Trophoblast cell (in vitro differentiated cells and primary cell): Measurements from ENCODE around the gene UBXN6.
A peak's percentile ranks its signal among the peaks of the same experiment; 100 is the strongest.

ENCODE experiments used
- DNase-seq, 2 donors: peaks; one replicate each; pipeline ENCODE4 v3.0.0-alpha.2; 2016
- H2AFZ ChIP-seq: 2 replicates; pipeline ENCODE4 v1.6.1; 2013; ENCODE audit warnings: low read length, moderate library complexity, mild to moderate bottlenecking; ENCODE audit not compliant: insufficient read depth, poor library complexity
- H2AK5ac ChIP-seq: 2 replicates; pipeline ENCODE4 v1.6.1; 2013; ENCODE audit warnings: mild to moderate bottlenecking, low read length
- H2BK120ac ChIP-seq: 2 replicates; pipeline ENCODE4 v1.6.1; 2013; ENCODE audit warnings: low read length, mild to moderate bottlenecking, moderate library complexity; ENCODE audit not compliant: insufficient read depth, poor library complexity
- H2BK12ac ChIP-seq: 2 replicates; pipeline ENCODE4 v1.6.1; 2013; ENCODE audit warnings: mild to moderate bottlenecking, low read length, moderate library complexity
- H2BK5ac ChIP-seq: 2 replicates; pipeline ENCODE4 v1.6.1; 2013; ENCODE audit warnings: low read length, low read depth, moderate library complexity, mild to moderate bottlenecking; ENCODE audit not compliant: poor library complexity
- H3K14ac ChIP-seq: 2 replicates; pipeline ENCODE4 v1.6.1; 2013; ENCODE audit warnings: mild to moderate bottlenecking, low read length
- H3K18ac ChIP-seq: 2 replicates; pipeline ENCODE4 v1.6.1; 2013; ENCODE audit warnings: mild to moderate bottlenecking, low read length
- H3K23ac ChIP-seq: 2 replicates; pipeline ENCODE4 v1.6.1; 2013; ENCODE audit warnings: low read length
- H3K27ac ChIP-seq: 2 replicates; pipeline ENCODE4 v1.5.1; 2013; ENCODE audit warnings: low read depth, mild to moderate bottlenecking, inconsistent platforms, low read length, moderate library complexity
- H3K27me3 ChIP-seq: 2 replicates; pipeline ENCODE4 v1.6.1; 2013; ENCODE audit warnings: inconsistent platforms, mild to moderate bottlenecking, low read length, moderate library complexity; ENCODE audit not compliant: insufficient read depth
- H3K36me3 ChIP-seq, 2 experiments: 1 replicate in 1 of 2; 2 replicates in 1 of 2; pipeline ENCODE4 v1.6.1; 2013; ENCODE audit warnings: low read length in 2 of 2, mild to moderate bottlenecking in 2 of 2, moderate library complexity in 1 of 2; ENCODE audit not compliant: insufficient read depth in 2 of 2, control insufficient read depth in 1 of 2
- H3K4ac ChIP-seq: 2 replicates; pipeline ENCODE4 v1.6.1; 2013; ENCODE audit warnings: low read depth, mild to moderate bottlenecking, low read length, moderate library complexity
- H3K4me1 ChIP-seq, 2 experiments: 1 replicate in 1 of 2; 2 replicates in 1 of 2; pipeline ENCODE4 v1.6.1; 2013; ENCODE audit warnings: low read length in 2 of 2, mild to moderate bottlenecking in 2 of 2, moderate library complexity in 1 of 2; ENCODE audit not compliant: insufficient read depth in 2 of 2, control insufficient read depth in 1 of 2
- H3K4me2 ChIP-seq: 2 replicates; pipeline ENCODE4 v1.6.1; 2013; ENCODE audit warnings: inconsistent platforms, mild to moderate bottlenecking, low read length, moderate library complexity
- H3K4me3 ChIP-seq: 2 replicates; pipeline ENCODE4 v1.5.1; 2013; ENCODE audit warnings: mild to moderate bottlenecking, low read depth, low read length, inconsistent platforms
- H3K79me1 ChIP-seq: one replicate; pipeline ENCODE4 v1.6.1; 2013; ENCODE audit warnings: low read length
- H3K79me2 ChIP-seq: 2 replicates; pipeline ENCODE4 v1.6.1; 2013; ENCODE audit warnings: low read length, mild to moderate bottlenecking; ENCODE audit not compliant: control insufficient read depth, insufficient read depth, poor library complexity
- H3K9ac ChIP-seq: 2 replicates; pipeline ENCODE4 v1.6.1; 2013; ENCODE audit warnings: mild to moderate bottlenecking, low read length
- H3K9me3 ChIP-seq: 2 replicates; pipeline ENCODE4 v1.6.1; 2013; ENCODE audit warnings: low read depth, mild to moderate bottlenecking, control low read depth, inconsistent platforms, low read length; ENCODE audit not compliant: insufficient read depth
- H4K12ac ChIP-seq: 2 replicates; pipeline ENCODE4 v1.6.1; 2013; ENCODE audit warnings: low read depth, mild to moderate bottlenecking, low read length, moderate library complexity
- H4K8ac ChIP-seq: 2 replicates; pipeline ENCODE4 v1.6.1; 2013; ENCODE audit warnings: low read depth, mild to moderate bottlenecking, low read length, moderate library complexity
- H4K91ac ChIP-seq: one replicate; pipeline ENCODE4 v1.6.1; 2013; ENCODE audit warnings: low read depth, mild to moderate bottlenecking, low read length, moderate library complexity
- WGBS: extraction: QIAGEN DNeasy Blood & Tissue Kit; methylation state at CpG from one replicate; pipeline ENCODE4 v1.1.7; 2013; ENCODE audit warnings: missing lambda C conversion rate; ENCODE audit not compliant: insufficient read length, insufficient coverage; ENCODE audit errors: extremely low coverage; 5-methylcytosine and 5-hydroxymethylcytosine counted together

The UBXN6 gene

GRCh38 chr19:4493104-4493928 lies 35.7 kb upstream of the UBXN6 start:
- Histone ChIP-seq H3K9me3 (peaks cover 10% of the 10 kb centered on the region), H3K4me2 (no peak overlapping the region), H3K79me1 (no peaks in the 10 kb centered on the region), H2AFZ (no peak overlapping the region), H3K18ac (no peak overlapping the region), H4K8ac (no peak overlapping the region), H4K91ac (no peak overlapping the region), H3K4ac (no peak overlapping the region), H3K14ac (no peak overlapping the region), H3K27me3 (no peaks in the 10 kb centered on the region), H2BK120ac (no peak overlapping the region), H3K9ac (no peak overlapping the region), H3K79me2 (no peaks in the 10 kb centered on the region), H2BK12ac (no peak overlapping the region), H3K23ac (no peak overlapping the region), H3K36me3 (peaks cover 77 to 80% of the 10 kb centered on the region in 2 experiments), H2BK5ac (no peak overlapping the region), H3K4me1 (no peaks in the 10 kb centered on the region), H2AK5ac (no peak overlapping the region), H4K12ac (no peak overlapping the region), H3K27ac (no peak overlapping the region), H3K4me3 (peak overlapping the region; percentile 31)
- no CpG with 5 or more reads among the region's 41 CpGs for WGBS
- no peak for DNase-seq

GRCh38 chr19:4492337-4493103 lies 34.9 kb upstream of the UBXN6 start:
- Histone ChIP-seq H4K91ac (no peak overlapping the region), H3K4me1 (no peaks in the 10 kb centered on the region), H3K79me1 (no peaks in the 10 kb centered on the region), H3K4ac (no peak overlapping the region), H3K9ac (no peak overlapping the region), H3K27ac (no peak overlapping the region), H2AFZ (no peak overlapping the region), H3K79me2 (no peaks in the 10 kb centered on the region), H4K12ac (no peak overlapping the region), H2BK120ac (no peak overlapping the region), H3K36me3 (peaks cover 73 to 77% of the 10 kb centered on the region in 2 experiments), H2BK5ac (no peak overlapping the region), H3K23ac (peak overlapping the region; percentile 97), H3K27me3 (no peaks in the 10 kb centered on the region), H3K4me2 (no peak overlapping the region), H3K4me3 (peak overlapping the region; percentile 31), H2BK12ac (no peak overlapping the region), H2AK5ac (no peak overlapping the region), H3K18ac (no peak overlapping the region), H3K9me3 (peaks cover 10% of the 10 kb centered on the region), H4K8ac (no peak overlapping the region), H3K14ac (no peak overlapping the region)
- no peak for DNase-seq
- WGBS, result no CpG with 5 or more reads among the region's 3 CpGs

- Histone ChIP-seq H3K23ac (no peak overlapping the region), H3K4me3 (no peak overlapping the region), H3K18ac (no peak overlapping the region), H4K8ac (no peak overlapping the region), H3K27ac (no peak overlapping the region), H3K79me2 (no peaks in the 10 kb centered on the region), H3K9ac (no peak overlapping the region), H3K4me1 (no peaks in the 10 kb centered on the region), H3K4ac (no peak overlapping the region), H2BK12ac (no peak overlapping the region), H2BK5ac (no peak overlapping the region), H2AK5ac (no peak overlapping the region), H4K91ac (no peak overlapping the region), H4K12ac (no peak overlapping the region), H2AFZ (no peak overlapping the region), H2BK120ac (no peak overlapping the region), H3K14ac (no peak overlapping the region), H3K4me2 (no peak overlapping the region), H3K27me3 (no peaks in the 10 kb centered on the region), H3K79me1 (no peaks in the 10 kb centered on the region), H3K36me3 (peaks cover 75 to 76% of the 10 kb centered on the region in 2 experiments), H3K9me3 (peaks cover 10% of the 10 kb centered on the region)
- WGBS, result no CpG with 5 or more reads among the region's 21 CpGs
- DNase-seq, result no peak
Measured at GRCh38 chr19:4491446-4491845, 33.9 kb upstream of the UBXN6 start.

- Histone ChIP-seq H3K4me3 (no peak overlapping the region), H3K27ac (no peak overlapping the region), H3K9ac (no peak overlapping the region), H2AFZ (no peak overlapping the region), H3K23ac (no peak overlapping the region), H3K14ac (no peak overlapping the region), H2BK12ac (no peak overlapping the region), H3K79me2 (no peaks in the 10 kb centered on the region), H2BK5ac (no peak overlapping the region), H4K91ac (no peak overlapping the region), H3K79me1 (no peaks in the 10 kb centered on the region), H3K18ac (no peak overlapping the region), H4K12ac (no peak overlapping the region), H2BK120ac (no peak overlapping the region), H3K36me3 (peaks cover 57% of the 10 kb centered on the region in 2 experiments), H2AK5ac (no peak overlapping the region), H3K4me1 (no peaks in the 10 kb centered on the region), H3K27me3 (no peaks in the 10 kb centered on the region), H3K4me2 (no peak overlapping the region), H4K8ac (no peak overlapping the region), H3K4ac (no peak overlapping the region), H3K9me3 (peaks cover 13% of the 10 kb centered on the region)
- WGBS, result no CpG with 5 or more reads among the region's 29 CpGs
- no peak for DNase-seq
Measured at GRCh38 chr19:4488496-4488895, 30.9 kb upstream of the UBXN6 start.
